CD4-positive, alpha-beta T cell treated with Interleukin-12 subunit alpha and Interleukin-12 subunit beta, for 1 hour (primary cell): Measurements from ENCODE around the gene CLDND2.

Experiments used
- DNase-seq: peaks from one replicate; pipeline ENCODE4 v3.0.0-alpha.2; 2020

CLDND2 gene

GRCh38 chr19:51380379-51380778, 11.6 kb upstream of the CLDND2 start:
- DNase-seq: no peak

- no peak for DNase-seq
Measured at GRCh38 chr19:51377422-51377821, 8.6 kb upstream of the CLDND2 start.

- peak; percentile 49 for DNase-seq
Measured at GRCh38 chr19:51375504-51376221, 6.9 kb upstream of the CLDND2 start.

GRCh38 chr19:51372649-51373504, 4.1 kb upstream of the CLDND2 start, which contains the start of gene NKG7:
NKG7 (minus strand) TSS chr19:51372654; CDS start chr19:51372535, 119 bp downstream.
- DNase-seq: peak; percentile 83

- DNase-seq: no peak
Measured at GRCh38 chr19:51372021-51372648, 3.3 kb upstream of the CLDND2 start.

DNA sequence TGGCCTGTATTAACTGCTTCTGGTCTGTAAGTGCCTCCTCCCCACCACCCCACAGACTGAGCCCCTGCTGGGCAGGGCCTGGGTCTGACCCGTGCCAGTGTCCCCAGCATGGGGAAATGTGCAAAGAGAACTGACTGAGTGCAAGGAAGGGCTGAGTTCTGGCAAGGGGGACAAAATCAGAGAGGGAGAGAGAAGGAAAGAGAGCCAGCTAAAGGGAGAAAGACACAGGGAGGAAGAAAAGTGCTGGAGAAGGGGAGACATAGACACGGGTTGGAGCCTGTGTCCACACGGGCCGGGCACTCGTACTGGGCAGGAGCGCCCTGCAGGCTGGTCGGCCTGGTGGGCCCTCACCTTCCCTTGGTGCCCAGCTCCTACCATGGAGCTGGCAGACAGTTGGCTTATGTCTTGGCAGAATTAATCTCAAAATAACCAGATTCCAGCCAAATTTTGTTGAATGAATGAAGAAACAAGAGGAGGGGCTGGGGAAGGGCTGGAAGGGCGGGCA, 2.4 kb upstream of the CLDND2 start:
- DNase-seq: no peak

DNA sequence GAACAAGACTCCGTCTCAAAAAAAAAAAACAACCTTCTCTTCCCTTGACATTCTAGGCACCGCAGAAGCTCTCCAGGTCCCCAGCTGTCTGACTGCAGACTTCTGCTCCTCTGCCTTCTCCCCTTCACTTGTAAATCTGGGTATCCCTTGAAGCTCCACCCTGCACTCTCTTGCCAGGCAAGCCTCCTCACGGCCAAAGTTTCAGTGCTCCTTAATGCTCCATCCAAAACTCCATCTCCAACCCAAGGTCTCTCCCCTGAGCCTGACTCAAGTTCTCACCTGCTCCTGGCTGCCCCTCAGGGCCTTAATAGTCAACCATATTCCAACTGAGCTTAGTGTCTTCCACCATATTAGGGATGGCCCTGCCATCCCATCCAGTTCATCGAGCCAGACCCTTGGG, 1.4 kb upstream of the CLDND2 start:
- no peak for DNase-seq

GRCh38 chr19:51367565-51368365, 1.0 kb downstream of the CLDND2 start:
- DNase-seq: peak; percentile 97

GRCh38 chr19:51367255-51367564, 1.6 kb downstream of the CLDND2 start:
- DNase-seq: no peak

DNA sequence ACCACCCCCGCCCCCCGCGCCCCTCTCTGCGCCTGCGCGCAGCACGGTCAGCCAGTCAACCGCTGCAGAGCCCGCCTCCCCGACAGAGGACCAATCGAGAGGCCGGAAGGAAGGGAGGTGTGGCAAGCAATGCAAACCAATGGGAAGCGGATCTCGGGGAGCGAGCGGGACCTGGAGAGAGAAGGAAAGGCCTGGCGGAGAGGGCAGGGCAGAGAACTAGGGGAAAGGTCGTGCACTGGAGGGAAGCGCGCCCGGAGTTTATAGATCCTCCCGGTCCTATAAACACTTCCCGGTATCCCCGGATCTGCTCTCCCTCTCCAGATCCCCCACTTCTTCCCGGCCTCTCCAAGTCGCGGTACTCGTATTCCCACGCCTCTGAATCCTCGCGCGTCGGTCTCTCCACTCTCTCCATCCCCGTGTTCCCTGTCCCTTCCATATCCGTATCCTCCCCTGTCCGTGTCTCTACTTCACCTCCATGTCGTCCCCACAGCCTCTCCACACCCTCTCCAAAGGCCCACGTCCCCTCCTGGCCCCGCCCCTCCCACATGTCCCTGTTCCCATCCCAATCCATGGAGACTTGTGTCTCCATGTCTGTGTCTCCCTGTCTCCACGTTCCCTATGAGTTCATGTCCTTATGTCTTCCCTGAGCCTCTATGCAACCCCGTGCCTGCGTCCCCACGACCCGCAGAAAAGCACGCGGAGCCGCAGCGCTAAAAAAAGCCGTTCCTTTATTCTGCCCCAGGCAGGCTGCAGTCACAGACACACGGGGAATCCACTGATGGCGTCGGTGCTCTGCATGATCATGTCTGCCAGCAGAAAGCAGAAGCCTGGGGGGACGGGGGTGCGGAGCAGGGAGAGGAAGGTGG, 2.2 kb downstream of the CLDND2 start:
- DNase-seq: peak; percentile 94

- no peak for DNase-seq
Measured at GRCh38 chr19:51365965-51366388, 2.8 kb downstream of the CLDND2 start, which contains the start of gene ETFB. ETFB (minus strand) TSS chr19:51366388; CDS start chr19:51366326, 62 bp downstream.

- DNase-seq: peak; percentile 38
Measured at GRCh38 chr19:51365211-51365964, 3.4 kb downstream of the CLDND2 start.

- no peak for DNase-seq
Measured at GRCh38 chr19:51364200-51365106, 4.3 kb downstream of the CLDND2 start.

DNA sequence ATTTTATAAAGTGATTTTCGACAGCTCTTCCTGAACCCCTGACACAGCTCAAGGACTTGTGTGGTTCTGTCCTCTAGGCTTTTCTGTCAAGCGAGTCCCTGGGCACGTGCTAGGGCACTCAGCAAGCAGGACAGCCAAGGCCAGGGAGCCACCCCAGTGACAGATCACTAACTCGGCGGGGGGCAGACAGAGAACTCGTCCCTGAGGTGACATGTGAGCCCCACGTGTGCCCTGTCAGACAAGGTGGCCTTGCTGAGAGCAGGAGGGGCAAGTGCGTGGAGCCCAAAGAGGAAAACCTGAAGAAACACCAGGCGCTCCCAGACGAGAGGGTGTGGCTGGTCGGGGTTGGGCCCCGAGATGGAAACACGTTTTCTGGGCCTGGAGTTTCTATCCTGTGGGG, 7.6 kb downstream of the CLDND2 start:
- DNase-seq: no peak

DNA sequence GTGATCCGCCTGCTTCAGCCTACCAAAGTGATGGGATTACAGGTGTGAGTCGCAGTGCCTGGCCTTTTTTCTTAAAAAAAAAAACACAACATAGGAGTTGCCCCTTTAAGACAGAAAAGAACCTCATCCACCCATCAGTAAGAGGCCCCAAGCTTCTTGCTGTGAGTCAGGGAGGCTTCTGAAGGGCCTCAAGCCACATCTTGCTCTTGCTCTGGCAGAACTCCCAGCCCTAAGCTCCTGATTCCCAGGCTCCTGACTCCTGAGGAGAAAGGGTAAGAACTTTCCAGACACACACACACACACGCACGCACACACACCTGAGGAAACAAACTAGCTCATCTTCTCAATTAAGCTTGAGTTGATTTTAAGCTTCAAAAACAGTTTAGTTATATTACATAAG, 9.5 kb downstream of the CLDND2 start:
- no peak for DNase-seq

DNA sequence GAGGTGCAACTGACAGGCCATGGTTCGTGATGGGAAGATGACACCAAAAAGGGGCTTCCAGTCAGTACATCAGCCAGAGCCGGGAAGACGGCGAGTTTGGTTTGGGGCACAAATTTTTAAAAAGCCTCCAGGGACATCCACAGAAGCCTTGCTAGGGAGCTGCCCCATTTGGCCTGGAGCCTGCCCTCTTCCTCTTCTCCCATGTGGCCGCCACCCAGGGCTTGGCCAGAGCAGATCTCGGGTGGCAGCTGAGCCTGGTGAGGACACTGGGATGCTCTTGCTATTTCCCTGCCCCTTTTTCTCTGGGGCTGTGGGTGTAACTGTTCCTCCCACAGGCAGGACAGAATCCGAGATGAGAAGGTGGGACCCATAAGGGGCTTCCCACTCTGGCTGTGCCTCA, 10.9 kb downstream of the CLDND2 start:
- no peak for DNase-seq

DNA sequence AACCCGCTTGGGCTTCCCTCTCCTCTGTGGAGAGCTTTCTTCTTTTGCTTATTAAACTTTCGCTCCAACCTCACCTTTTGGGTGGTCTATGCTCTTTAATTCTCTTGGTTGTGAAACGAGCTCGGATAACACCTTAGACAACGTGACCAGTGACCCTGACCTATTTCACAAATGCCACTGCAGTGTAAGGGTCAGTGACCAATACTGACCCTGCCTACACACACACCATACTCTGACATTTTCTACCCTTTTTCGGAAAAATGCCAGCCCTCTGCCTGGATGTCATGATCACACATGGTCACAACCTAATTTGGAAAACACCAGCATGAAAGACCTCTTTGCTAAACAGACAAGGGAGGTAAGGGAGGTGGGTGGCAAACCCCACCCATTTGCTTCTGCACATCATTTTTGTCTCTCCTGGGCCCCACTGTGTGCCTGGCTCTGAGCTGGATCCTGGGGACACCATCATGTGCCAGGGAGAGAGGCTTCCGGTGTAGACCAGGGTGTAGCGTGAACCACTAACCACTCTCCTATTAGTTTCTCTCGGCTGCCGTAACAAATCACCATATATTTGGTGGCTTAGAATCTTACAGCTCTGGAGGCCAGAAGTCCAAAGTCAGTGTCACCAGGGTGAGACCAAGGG, 12.5 kb downstream of the CLDND2 start:
- DNase-seq: no peak

GRCh38 chr19:51354742-51355148, 14.1 kb downstream of the CLDND2 start:
- DNase-seq: peak; percentile 32

DNA sequence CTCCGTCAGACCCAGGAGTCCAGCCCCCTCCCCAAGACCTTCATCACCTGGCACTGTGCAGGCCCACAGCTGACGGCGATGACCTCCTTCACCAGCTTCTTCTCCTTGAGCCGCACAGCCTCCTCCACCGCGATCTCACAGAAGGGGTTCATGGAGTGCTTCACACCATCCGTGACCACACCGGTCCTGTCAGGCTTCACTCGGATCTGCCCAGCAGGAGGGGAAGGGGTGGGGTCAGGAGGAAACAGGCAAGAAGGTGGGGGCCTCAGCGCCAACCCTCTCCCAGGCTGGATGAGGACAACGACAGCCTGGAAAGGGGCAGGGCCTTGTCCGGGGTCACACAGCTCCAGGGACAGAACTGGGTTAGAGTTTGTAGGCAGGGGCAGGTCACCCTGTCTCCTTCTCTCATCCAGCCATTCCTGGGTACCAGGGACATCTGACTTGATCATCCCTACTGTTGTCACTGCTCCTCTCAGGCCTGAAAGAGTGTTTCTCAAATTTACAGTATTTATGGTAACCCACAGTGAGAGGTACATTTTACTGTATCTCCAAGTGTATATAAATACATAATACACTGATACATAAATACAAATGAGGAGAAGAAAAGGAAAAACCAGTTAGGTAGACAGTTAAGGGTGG, 14.6 kb downstream of the CLDND2 start:
- DNase-seq: no peak
